Mesenteric fat pad (tissue), 1 donor: Measurements from ENCODE around the gene ABHD2. TPM values are rescaled to one million over a fixed set of nuclear protein-coding genes. Genes with fewer than 3 reads are reported as not detected.
"Not testable (repeated sequence)": the region's sequence is repeated elsewhere in the genome, so short reads cannot be mapped to it uniquely, and the experiment has no call there.

ENCODE experiments used
- DNase-seq: peaks from one replicate; pipeline ENCODE4 v3.0.0-alpha.2; 2020; ENCODE audit warnings: low spot score
- total RNA-seq: library from RNA; stranded (reverse); fragmentation: NEBNext Ultra II Directional; extraction: Animal tissue kit (Norgen Biotek cat#: 25700); gene quantifications from one replicate; pipeline ENCODE4 v1.2.1, GENCODE V29; 2021
- donor health status: DM: yes; HTN: yes; CAD: no.

Gene ABHD2
- total RNA-seq, 1 donor from 2014 or later = 101 TPM

DNA sequence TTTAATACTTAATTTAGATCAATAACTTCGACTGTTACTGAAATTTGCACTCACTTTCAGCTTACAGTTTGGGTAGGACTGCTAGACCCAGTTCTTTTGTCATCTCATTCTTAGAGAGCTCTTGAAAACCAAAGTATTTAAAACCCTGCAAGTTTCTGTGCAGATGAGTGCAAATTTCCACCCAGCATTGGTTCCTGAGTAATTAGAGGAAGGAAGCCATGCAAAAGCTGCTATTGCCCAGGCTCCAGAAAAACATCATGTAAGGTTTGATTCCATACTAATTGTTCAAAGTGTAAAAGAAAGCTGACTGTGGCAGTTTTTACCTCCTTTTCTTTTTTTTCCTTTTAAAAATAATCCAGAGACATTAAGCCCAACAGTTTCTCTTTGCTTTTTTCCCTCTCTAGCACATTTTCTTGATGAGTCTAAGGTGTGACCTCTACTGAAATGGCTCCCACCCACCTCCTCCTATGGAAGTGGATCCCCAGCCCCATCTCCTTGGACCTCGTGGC is 30.3 kb downstream of the ABHD2 start:
- DNase-seq = no peak

GRCh38 chr15:89119489-89120478 is 31.5 kb downstream of the ABHD2 start:
- no peak for DNase-seq

DNA sequence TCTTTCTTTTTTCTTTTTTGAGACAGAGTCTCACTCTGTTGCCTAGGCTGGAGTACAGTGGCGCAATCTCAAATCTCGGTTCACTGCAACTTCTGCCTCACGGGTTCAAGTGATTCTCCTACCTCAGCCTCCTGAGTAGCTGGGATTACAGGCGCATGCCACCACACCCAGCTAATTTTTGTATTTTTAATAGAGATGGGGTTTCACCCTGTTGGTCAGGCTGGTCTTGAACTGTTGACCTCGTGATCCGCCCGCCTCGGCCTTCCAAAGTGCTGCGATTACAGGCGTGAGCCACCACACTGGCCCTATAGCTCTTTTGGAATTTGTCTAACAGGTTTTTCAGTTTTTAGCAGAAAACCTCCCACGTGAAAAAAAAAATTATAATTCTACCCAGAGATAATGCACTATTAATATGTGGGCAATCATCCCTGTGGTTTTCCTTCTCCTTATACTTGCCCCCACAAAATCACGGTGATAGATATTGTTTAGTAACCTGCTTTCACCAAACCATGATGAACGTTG is 32.3 kb downstream of the ABHD2 start:
- not testable (repeated sequence) for DNase-seq

- DNase-seq = no peak
These were observed 33.2 kb downstream of the ABHD2 start for GRCh38 chr15:89121414-89121813.

DNA sequence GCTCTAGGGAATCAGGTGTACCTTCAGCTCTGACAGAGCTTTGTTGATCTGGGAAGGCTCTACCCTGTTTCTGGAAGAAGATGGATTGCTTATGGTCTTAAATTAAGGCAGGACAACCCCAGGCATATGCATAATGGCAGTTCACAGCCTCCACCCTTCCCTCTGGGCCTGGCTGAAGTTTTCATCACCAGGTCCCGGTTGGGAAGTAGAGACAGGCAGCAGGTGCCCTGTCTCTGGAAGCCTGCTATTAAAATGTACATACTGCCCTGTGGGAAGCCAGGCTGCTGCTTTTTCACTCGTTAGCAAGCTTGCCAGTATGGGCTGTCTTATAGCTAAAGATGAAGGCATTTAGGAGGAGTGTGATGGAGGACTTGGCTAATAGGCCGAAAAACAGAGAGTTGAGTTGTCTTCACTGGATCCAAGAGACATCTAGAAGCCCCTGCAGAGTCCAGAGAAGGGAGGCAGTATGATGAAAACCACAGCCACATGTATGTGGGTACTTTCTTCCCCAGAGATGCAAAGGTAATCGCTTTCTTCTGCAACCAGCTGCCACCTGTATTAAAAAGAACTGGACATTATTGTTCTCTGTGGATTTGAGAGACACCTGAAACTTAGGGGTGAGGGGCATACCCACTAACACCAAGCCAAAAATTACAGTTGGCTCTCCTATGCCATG is 34.4 kb downstream of the ABHD2 start:
- DNase-seq = no peak

GRCh38 chr15:89123181-89123525 is 34.9 kb downstream of the ABHD2 start:
- no peak for DNase-seq

DNA sequence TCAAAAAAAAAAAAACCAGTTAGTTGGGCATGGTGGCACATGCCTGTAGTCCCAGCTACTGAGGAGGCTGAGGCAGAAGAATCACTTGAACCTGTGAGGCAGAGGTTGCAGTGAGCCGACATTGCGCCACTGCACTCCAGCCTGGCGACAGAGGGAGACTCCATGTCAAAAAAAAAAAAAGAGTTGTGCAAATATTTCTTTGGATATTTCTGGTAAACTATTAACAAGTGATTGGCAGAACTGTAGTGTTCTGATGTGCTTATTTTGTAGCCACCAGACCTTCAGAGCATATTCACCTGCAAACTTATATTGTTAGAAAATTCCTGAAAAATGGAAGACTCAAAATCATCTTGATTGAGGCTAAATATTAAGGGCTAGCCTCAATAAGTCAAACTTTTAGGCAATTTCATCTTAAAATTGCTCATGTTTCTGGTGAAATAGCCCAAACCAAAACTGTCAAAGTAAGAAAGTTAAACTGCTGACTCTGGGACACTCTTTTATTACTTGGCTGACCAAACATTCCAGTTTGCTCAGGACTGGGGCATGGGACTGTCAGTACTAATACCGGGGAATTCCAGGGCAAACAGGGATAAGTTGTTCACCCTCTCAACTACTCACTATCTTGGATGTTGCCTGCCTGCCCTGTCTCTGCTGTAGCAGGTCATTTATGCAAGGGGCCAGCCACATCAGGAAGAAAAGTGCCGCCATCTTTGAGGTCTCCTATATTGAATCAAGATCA is 37.0 kb downstream of the ABHD2 start:
- DNase-seq = no peak

GRCh38 chr15:89126009-89126408 is 37.8 kb downstream of the ABHD2 start:
- DNase-seq = no peak

GRCh38 chr15:89127054-89127702 is 38.9 kb downstream of the ABHD2 start:
- DNase-seq = no peak

DNA sequence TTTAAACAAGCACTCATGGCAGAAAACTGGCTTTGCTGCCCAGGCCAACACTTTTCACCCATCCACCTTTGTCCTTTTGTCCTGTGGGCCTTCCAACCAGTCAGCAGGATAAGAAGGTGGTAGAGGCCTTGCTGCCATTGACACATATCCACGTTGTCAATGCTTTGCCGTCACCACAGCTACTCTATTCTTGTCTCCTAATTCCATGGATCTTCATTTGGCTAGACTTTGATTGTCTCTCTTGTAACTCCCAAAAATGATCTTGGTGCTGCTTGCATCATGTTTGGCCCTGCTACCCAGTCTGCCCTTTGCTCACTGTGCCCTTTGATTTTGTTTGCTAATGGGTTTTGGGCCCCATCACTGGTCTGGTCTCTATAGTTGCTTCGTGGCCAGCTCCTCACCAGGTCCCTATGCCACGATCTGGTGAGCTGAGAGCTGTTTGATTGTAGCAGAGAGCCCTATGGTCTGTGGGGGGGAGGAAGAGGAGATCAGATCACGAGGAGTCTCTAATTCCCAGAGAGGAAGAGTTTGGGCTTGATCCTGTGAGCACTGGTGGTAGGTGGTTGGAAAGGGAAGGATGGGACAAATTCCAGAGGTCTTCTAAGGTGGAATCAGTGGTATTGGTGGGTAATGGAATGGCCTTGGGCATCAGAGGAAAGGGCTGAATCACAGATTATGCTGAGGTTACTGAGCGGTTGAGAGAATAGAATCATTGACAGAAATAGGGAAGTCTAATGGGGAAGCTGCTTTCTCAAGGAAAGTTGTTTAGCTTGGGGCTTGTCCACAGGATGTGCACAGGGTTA is 40.3 kb downstream of the ABHD2 start:
- DNase-seq = no peak

DNA sequence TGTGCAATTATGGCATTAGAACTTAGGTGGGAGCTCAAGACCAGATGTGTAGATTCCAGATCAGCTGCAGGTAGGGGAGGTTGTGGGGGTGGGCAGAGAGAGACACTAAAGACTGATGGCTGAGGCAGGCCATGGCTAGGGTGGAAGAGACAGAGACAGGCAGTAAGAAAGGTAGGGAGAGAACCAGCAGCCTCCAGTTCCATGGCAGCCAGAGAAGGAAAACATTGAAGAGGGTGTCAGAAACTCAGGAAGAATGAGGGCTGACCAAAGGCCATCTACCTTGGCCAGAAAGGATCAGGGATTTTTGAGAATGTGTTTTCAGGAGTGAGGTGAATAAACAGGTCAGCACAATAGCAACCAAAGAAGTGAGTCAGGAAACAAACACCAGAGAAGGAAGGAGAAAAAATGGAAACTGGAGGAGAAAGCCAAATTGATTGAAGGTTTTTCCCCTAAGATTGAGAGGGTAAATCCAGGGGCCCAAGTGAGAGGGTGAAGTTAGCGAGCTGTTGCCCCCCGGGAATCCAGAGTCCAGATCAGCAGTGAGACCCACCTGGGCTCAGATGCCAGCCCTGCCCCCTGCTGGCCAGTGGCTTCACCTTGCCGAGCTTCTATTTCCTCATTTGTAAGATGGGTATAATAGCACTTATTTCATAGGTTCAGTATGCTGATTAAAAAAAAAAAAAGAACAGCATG is 41.0 kb downstream of the ABHD2 start:
- DNase-seq = no peak

- DNase-seq = no peak
These were observed 41.5 kb downstream of the ABHD2 start for GRCh38 chr15:89129816-89130134.

DNA sequence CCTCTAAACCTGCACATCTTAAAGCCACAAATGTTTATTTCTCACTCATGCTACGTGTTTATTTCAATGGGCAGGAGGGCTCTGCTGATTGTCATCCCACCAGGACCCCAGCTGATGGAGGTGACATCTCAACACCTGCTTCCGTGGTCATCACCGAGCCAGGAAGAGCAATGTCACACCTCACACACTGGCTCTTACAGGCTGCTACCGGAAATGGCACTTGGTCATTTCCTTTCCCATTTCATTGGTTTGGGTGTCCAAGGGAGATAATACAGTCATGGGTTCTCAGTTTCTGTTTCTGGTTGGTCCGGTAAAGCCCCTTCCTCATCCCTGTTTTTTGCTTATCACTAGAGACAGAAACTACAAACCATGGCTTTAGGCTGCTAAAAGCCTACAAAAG is 41.9 kb downstream of the ABHD2 start:
- DNase-seq = no peak

DNA sequence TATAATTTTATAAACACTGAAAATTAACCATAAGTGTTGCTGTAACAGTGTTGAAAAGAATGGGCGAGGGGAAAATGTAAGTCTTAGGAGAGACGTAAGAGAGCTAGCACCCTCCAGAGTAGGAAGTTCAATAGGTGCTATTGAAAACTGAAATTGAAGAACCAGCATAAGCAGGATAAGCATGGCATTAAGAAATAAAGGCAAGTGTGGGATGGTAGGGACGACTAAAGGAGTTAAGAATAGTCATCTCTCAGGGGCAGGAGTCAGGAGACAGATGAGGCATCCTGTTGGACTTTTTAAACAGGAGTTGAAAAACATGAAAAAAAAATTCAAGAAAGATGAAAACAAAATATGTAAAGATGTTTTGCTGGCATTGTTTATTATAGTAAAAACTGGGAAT is 43.5 kb downstream of the ABHD2 start:
- DNase-seq = no peak

DNA sequence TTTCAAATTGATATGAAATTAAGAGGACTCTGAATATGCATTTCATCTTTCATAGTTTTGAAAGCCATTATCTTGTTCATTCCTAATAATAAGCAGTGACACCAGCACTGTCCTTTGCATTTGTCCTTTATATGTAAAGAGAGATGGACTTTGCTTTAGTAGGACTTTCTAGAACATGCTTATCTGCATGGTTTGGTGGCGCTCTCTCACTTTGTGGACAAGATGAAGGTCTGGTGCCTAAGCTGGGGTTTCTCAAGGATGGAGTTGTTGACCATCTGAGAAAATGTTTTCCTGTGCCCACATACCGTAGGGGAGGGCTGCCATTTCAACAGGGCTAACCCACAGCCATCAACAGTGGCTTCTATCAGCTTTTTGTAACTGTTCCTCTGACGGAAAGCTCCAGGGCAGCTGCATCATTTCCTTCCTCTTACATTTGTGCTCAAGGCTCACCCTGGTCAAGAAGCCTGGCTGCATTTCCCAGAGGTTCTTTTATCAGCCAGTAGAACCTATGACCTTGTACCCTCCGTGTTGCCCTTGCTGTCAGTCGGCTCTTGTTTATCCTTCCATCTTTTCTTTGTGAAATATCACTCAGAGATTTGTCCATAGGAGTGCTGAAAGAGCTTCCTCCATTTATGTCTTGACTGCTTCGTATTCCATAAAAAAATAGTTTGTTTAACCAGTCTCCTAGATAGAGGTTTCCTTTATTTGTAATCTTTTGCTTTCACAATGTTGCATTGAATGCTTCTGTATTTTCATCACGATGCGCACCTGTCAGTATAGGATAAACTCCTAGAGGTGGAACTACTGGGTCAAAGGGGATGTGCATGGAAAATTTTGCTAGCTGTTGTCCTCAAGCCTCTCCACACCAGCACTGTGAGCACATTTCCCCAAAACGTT is 44.6 kb downstream of the ABHD2 start:
- DNase-seq = no peak

- not testable (repeated sequence) for DNase-seq
These were observed 47.3 kb downstream of the ABHD2 start for GRCh38 chr15:89135387-89136077.

DNA sequence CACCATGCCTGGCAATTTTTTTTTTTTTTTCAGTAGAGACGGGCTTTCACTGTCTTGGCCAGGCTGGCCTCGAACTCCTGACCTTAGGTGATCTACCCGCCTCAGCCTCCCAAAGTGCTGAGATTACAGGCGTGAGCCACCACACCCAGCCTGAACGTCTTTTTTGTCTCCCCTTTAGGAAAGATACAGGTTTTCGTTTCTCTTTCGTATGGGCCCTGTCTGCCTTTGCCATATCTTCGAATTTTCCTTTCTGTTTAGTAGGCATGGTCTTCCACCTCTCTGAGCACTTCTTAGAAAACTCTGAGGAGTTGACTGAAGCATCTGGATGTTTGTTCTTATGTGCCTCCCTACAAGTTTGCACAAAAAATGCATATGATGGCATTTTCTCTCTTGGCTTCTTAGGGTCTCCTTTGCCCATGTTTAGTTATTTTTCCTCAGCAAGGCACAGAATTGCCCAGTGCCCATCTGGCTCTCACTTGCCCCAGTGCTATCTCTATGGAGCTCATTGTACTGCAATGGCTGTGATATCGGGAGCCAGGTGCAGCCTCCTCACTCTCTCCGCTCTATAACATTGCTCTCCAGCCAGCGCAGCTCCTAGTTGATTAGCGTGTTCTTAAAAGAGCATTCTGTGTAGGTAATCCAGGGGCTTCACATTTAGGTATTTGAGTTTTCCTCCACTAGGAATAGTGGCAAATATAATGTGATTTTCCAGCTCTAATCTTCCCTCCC is 48.0 kb downstream of the ABHD2 start:
- DNase-seq = no peak
